ENCODE data around the gene TTC4.

Gene TTC4

DNA sequence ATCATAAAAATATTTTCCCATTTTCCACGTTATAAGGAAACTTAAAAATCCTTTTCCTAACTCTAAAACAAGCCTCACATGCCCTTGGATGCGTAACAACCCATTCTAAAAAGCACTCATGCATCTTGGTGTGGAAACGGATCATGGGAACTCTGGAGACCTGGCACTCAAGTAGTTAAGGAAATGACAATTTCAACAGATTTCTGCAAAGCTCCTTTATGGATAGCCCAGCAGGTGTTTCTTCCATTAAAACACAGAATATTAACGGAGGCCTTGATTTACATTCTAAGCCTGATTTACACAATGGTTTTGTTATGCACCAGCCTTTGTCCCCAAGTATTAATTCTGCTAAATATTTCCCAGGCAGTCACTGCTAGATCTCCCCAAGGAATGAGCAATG, 35.8 kb downstream of the TTC4 start:
- no peaks in the 10 kb centered on the region for H3K9me3 ChIP-seq (ENCODE audit: low read length)
- H3K27ac ChIP-seq (ENCODE audit: low read depth, low read length): no peak overlapping the region
- no peak overlapping the region for H3K9ac ChIP-seq (ENCODE audit: low read length)
- no peaks in the 10 kb centered on the region for H3K27me3 ChIP-seq (ENCODE audit: control insufficient read depth in 1 of 2, insufficient read depth in 2 of 2, low read length in 2 of 2)
- H3K4me3 ChIP-seq (ENCODE audit: low read depth in 1 of 2, low read length in 2 of 2): no peak overlapping the region
- H3K4me1 ChIP-seq (ENCODE audit: insufficient read depth, low read length): peaks cover 11% of the 10 kb centered on the region
- no peaks in the 10 kb centered on the region for H3K36me3 ChIP-seq (ENCODE audit: insufficient read depth, low read length)

DNA sequence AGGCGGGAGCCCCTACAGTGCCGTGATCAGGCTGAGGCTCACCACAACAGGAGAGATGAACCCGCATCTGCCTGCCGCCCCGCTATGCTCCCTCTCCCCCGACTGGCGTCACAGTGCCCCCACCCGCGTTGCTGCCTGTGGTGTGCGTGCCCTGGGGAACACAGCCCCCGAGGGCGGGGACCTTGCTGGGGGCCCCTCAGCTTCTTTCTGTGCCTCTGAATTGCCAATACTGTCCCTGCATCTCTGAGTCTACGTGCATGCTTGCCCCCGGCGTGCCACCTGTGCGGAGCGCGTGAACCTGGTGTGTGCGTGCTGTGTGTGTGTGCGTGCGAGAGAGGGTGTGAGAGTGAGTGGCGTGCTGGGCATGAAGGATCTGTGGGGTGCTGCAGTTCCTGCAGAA, 38.4 kb downstream of the TTC4 start:
- H3K4me3 ChIP-seq (ENCODE audit: low read depth in 1 of 2, low read length in 2 of 2): no peak overlapping the region
- H3K27ac ChIP-seq (ENCODE audit: low read depth, low read length): no peak overlapping the region
- H3K27me3 ChIP-seq (ENCODE audit: control insufficient read depth in 1 of 2, insufficient read depth in 2 of 2, low read length in 2 of 2): no peaks in the 10 kb centered on the region
- H3K36me3 ChIP-seq (ENCODE audit: insufficient read depth, low read length): peaks cover 19% of the 10 kb centered on the region
- no peaks in the 10 kb centered on the region for H3K9me3 ChIP-seq (ENCODE audit: low read length)
- H3K9ac ChIP-seq (ENCODE audit: low read length): no peak overlapping the region
- no peaks in the 10 kb centered on the region for H3K4me1 ChIP-seq (ENCODE audit: insufficient read depth, low read length)

DNA sequence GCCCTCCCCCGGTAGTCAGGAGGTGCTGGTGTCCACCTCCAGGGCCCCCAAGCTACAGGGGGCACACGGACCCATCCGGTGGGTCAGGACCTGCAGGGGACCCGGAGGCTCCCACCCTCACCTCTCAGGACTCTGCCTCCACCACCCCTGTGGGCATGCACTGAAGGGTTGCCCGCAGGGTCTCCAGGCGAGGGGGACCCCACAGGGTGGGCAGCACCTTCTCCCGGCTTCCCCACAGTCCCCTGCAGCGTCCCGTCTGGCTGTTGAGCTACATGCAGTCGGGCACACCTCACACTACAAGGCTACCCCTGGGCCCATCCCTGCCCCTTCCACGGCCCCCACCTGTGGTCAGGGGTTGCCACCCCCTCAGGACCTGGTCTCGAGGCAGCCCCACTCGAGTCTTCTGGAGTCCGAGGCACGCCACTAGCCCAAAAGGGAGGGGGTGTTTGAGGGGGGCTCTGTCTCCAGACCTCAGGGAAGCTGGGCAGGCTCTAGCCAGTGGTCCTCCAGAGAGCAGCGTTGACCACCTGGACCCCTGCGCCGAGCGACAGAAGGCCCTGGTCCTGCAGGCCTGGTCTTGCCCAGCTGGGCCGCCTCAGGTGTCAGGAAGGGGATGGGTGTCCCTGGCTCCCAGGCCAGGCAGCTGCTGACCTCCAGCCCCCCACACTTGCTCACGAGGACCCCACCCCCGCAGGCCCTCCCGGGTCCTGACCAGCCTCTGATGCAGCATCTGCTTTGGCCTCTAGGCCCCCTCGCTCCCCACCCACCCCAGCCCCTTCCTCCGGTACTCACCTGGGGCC, 39.0 kb downstream of the TTC4 start:
- no peaks in the 10 kb centered on the region for H3K27me3 ChIP-seq (ENCODE audit: control insufficient read depth in 1 of 2, insufficient read depth in 2 of 2, low read length in 2 of 2)
- H3K9me3 ChIP-seq (ENCODE audit: low read length): no peaks in the 10 kb centered on the region
- H3K36me3 ChIP-seq (ENCODE audit: insufficient read depth, low read length): peaks cover 19% of the 10 kb centered on the region
- no peaks in the 10 kb centered on the region for H3K4me1 ChIP-seq (ENCODE audit: insufficient read depth, low read length)
- H3K9ac ChIP-seq (ENCODE audit: low read length): no peak overlapping the region
- H3K27ac ChIP-seq (ENCODE audit: low read depth, low read length): no peak overlapping the region
- no peak overlapping the region for H3K4me3 ChIP-seq (ENCODE audit: low read depth in 1 of 2, low read length in 2 of 2)

DNA sequence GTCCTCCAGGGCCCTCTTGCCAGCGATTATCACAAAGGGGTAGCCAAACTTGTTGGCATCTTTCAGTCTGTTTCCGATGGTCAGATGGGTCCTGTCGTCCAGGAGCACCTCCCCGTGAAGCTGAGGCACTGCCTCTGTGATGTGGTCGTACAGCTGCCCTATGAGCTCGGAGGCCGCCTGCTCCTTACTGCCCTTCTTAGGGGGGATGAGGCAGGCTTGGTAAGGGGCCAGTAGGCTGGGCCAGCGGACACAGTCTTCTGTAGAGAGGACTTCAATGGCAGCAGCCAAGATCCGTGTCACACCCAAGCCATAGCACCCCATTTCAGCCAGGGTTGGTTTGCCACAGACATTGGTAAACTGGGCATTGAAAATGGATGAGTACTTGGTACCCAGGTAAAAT, 42.2 kb downstream of the TTC4 start:
- Histone ChIP-seq H3K27me3 (ENCODE audit: control insufficient read depth in 1 of 2, insufficient read depth in 2 of 2, low read length in 2 of 2) (no peaks in the 10 kb centered on the region), H3K4me1 (ENCODE audit: insufficient read depth, low read length) (peaks cover 2% of the 10 kb centered on the region), H3K27ac (ENCODE audit: low read depth, low read length) (no peak overlapping the region), H3K4me3 (ENCODE audit: low read depth in 1 of 2, low read length in 2 of 2) (no peak overlapping the region), H3K9me3 (ENCODE audit: low read length) (no peaks in the 10 kb centered on the region), H3K9ac (ENCODE audit: low read length) (no peak overlapping the region), H3K36me3 (ENCODE audit: insufficient read depth, low read length) (peaks cover 19% of the 10 kb centered on the region)

DNA sequence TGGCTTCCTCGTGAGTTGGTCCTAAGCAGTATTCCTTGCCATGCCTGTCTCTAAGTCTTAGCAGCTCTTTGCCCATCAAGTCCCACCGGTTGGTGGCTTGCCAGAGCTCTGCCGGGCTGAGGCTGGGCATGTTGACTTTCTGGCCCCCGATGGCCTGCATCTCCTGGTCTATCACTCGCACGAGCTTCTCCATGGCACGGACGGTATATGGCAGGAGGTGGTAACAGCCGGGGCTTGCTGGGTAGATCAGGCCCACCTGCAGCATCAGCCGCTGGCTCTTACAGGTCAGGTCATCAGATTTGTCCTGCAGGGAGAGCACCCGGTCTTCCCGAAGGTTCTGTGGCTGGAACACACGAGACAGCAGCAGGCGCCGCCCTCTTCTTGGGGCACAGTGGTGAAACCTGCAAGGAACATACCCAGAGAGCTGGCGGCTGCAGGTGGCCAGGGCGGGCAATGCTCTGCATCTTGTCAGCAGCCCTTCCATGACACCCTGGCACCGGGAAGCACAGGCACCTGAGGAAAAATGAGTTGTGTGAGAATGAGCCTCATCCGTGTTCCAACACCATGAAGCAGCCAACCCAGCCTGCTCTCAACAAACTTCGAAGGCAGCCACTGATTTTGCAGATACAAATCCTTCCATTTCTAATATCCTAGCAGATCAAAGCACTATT, 43.2 kb downstream of the TTC4 start:
- Histone ChIP-seq H3K4me3 (ENCODE audit: low read depth in 1 of 2, low read length in 2 of 2) (no peak overlapping the region), H3K27ac (ENCODE audit: low read depth, low read length) (no peak overlapping the region), H3K27me3 (ENCODE audit: control insufficient read depth in 1 of 2, insufficient read depth in 2 of 2, low read length in 2 of 2) (no peaks in the 10 kb centered on the region), H3K9ac (ENCODE audit: low read length) (no peak overlapping the region), H3K4me1 (ENCODE audit: insufficient read depth, low read length) (peaks cover 11% of the 10 kb centered on the region), H3K36me3 (ENCODE audit: insufficient read depth, low read length) (peaks cover 19% of the 10 kb centered on the region), H3K9me3 (ENCODE audit: low read length) (no peaks in the 10 kb centered on the region)

DNA sequence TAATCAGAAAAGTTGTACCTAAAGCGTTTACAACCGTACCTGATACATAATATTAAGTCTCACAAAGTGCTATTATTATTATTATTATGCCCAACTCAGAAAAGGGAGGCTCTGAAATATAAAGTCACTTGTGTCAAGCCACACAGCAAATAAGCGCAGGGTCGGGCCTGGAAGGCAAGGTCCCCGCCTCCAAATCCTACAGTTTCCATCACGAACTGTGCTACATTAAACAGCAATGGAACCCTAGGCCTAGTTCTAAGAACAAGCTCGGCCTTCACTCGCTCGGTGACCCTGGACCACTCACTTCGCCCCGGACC, 48.1 kb downstream of the TTC4 start:
- H3K9ac ChIP-seq (ENCODE audit: low read length): peak overlapping the region; percentile 77
- peak overlapping the region; percentile 47 for H3K27ac ChIP-seq (ENCODE audit: low read depth, low read length)
- H3K27me3 ChIP-seq (ENCODE audit: control insufficient read depth in 1 of 2, insufficient read depth in 2 of 2, low read length in 2 of 2): no peaks in the 10 kb centered on the region

DNA sequence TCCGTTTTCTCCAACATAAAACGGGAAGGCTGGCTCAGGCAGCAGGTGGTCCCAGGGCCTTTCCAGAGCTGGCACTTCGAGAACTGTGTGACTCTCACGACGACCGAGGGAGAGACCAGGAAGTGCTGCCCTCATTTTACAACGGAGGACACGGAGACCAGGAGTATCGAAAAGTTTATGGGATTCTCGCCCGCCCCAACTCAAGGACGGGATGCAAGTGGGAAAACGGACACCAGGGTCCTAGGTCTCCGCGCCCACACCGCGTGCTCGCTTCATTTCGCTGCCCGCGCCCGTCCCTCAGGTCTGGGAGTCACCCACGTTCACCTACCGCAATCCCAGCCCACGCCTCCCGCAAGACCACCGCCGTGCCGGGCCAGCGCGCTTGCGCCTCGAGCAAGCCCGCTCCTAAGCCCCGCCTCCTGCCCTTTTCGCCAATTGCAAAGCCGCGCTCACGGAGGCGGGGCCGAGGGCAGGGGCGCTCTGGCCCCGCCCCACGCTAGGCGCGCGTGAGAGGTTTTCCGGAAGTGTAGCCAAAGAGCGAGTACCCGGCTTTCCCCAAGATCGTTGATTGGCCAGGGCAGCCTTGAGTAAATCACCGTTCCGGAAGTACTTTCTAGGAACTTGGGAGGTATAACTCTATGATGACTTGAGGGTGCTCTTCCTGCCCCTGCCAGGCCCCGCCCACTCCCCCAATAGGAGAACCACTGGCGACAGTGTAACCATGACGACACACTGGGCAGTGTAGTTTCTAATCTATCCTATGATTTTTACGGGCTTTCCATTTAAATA, 48.7 kb downstream of the TTC4 start, which contains the start of gene PARS2:
Gene PARS2, minus strand, starts transcription at position 391 of the 789 bp plus-strand sequence. CDS start 5,362 bp downstream, outside the sequence.
- H3K36me3 ChIP-seq (ENCODE audit: insufficient read depth, low read length): no peaks in the 10 kb centered on the region
- H3K27ac ChIP-seq (ENCODE audit: low read depth, low read length): peak within 1 kb of the TSS; percentile 47
- no peaks in the 10 kb centered on the region for H3K9me3 ChIP-seq (ENCODE audit: low read length)
- H3K4me3 ChIP-seq (ENCODE audit: low read depth in 1 of 2, low read length in 2 of 2): peak within 1 kb of the TSS; percentile 48 to 98
- H3K27me3 ChIP-seq (ENCODE audit: control insufficient read depth in 1 of 2, insufficient read depth in 2 of 2, low read length in 2 of 2): no peaks in the 10 kb centered on the region
- H3K9ac ChIP-seq (ENCODE audit: low read length): peak within 1 kb of the TSS; percentile 77
- H3K4me1 ChIP-seq (ENCODE audit: insufficient read depth, low read length): peaks cover 12% of the 10 kb centered on the region

More for the DNA sequence above, 48.1 kb downstream of the TTC4 start:
- peak overlapping the region; percentile 48 to 98 for H3K4me3 ChIP-seq (ENCODE audit: low read depth in 1 of 2, low read length in 2 of 2)
- H3K9me3 ChIP-seq (ENCODE audit: low read length): no peaks in the 10 kb centered on the region
- H3K36me3 ChIP-seq (ENCODE audit: insufficient read depth, low read length): peaks cover 1% of the 10 kb centered on the region
- H3K4me1 ChIP-seq (ENCODE audit: insufficient read depth, low read length): peaks cover 12% of the 10 kb centered on the region

DNA sequence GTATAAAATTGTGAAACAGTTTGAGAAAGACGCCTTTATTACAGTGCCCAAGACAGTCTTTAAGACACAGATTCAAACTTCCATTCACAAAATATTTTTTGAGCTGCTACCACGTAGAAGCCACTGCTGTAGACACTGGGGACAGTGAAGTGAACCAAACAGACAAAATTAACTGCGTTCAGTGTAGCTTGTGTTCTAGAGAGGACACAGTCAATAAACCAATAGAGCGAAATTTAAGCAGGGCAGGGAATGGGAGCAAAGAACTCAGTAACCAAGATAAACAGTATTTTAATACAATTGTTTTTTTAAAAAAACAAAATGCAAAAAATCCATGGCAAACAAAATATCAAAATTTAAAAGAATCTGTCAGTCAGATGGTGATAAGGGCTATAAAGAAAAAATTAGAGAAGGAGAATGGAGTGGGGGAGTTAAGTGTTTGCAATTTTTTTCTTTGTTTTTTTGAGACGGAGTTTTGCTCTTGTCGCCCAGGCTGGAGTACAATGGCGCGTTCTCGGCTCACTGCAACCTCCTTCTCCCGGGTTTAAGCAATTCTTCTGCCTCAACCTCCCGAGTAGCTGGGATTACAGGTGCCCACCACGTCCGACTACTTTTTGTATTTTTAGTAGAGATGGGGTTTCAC, 49.4 kb downstream of the TTC4 start:
- H3K36me3 ChIP-seq (ENCODE audit: insufficient read depth, low read length): no peaks in the 10 kb centered on the region
- peak overlapping the region; percentile 37 to 98 for H3K4me3 ChIP-seq (ENCODE audit: low read depth in 1 of 2, low read length in 2 of 2)
- no peaks in the 10 kb centered on the region for H3K27me3 ChIP-seq (ENCODE audit: control insufficient read depth in 1 of 2, insufficient read depth in 2 of 2, low read length in 2 of 2)
- no peak overlapping the region for H3K9ac ChIP-seq (ENCODE audit: low read length)
- no peaks in the 10 kb centered on the region for H3K9me3 ChIP-seq (ENCODE audit: low read length)
- peaks cover 12% of the 10 kb centered on the region for H3K4me1 ChIP-seq (ENCODE audit: insufficient read depth, low read length)
- H3K27ac ChIP-seq (ENCODE audit: low read depth, low read length): no peak overlapping the region

DNA sequence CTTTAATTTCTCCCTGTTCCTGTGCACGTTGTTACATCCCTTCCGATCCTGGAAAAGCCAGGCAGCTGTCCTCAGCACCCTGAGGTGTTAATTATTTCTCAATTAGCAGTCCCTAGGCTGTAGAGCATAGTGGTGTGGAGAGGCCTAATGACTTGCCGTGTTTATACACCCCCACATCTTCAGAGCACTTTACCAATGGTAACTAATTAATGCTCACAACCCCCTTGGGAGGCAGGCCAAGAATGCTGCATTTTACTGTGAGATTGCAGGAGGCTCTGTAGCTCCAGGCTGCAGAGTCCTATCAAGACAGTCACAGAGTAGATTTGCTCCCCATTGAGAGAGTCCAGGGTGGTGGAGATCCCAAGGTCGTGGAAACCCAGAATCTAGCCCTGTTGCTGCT, 51.1 kb downstream of the TTC4 start:
- Histone ChIP-seq H3K27ac (ENCODE audit: low read depth, low read length) (no peak overlapping the region), H3K4me3 (ENCODE audit: low read depth in 1 of 2, low read length in 2 of 2) (no peak overlapping the region), H3K27me3 (ENCODE audit: control insufficient read depth in 1 of 2, insufficient read depth in 2 of 2, low read length in 2 of 2) (no peaks in the 10 kb centered on the region), H3K36me3 (ENCODE audit: insufficient read depth, low read length) (no peaks in the 10 kb centered on the region), H3K9me3 (ENCODE audit: low read length) (no peaks in the 10 kb centered on the region), H3K9ac (ENCODE audit: low read length) (no peak overlapping the region), H3K4me1 (ENCODE audit: insufficient read depth, low read length) (peaks cover 12% of the 10 kb centered on the region)

DNA sequence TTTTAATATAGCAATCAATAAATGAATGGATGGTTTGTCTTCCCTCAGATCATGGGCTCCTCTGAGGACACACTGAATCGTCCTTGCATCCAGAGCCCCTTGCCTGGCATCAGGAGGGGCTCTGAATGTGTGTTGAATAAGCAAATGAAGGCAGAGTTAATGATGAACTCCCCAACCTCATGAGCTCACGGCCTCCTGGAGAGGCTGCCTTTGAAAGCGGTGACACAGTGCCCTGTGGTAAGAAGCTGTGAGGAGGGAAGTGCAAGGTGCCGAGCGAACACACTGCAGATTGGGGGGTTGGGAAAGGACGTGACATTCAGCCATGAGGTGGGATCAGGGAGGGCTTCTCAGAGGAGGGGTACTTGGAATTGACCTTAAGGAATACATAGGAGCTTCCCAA, 51.9 kb downstream of the TTC4 start:
- H3K36me3 ChIP-seq (ENCODE audit: insufficient read depth, low read length): no peaks in the 10 kb centered on the region
- H3K27me3 ChIP-seq (ENCODE audit: control insufficient read depth in 1 of 2, insufficient read depth in 2 of 2, low read length in 2 of 2): no peaks in the 10 kb centered on the region
- peaks cover 12% of the 10 kb centered on the region for H3K4me1 ChIP-seq (ENCODE audit: insufficient read depth, low read length)
- no peaks in the 10 kb centered on the region for H3K9me3 ChIP-seq (ENCODE audit: low read length)
- no peak overlapping the region for H3K9ac ChIP-seq (ENCODE audit: low read length)
- no peak overlapping the region for H3K27ac ChIP-seq (ENCODE audit: low read depth, low read length)
- H3K4me3 ChIP-seq (ENCODE audit: low read depth in 1 of 2, low read length in 2 of 2): no peak overlapping the region

DNA sequence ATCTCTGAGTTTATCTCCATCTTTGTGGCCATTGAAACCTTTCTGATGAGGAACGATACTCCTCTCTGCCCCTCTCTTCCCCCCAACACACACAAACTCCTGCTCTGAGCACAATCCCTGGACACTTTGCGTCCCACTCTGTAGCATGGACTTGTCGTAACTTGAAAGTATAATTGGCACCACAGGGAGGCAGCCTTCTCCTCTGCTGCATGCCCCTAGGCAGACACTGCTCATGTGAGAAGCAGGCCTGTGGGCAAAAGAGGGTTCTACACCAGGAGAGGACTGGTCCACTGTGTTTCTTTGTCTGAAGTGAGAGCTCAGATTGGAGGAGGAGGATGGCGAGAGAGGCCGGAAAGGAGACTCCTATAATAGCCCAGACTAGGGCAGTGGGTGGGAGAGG, 52.4 kb downstream of the TTC4 start:
- Histone ChIP-seq H3K4me3 (ENCODE audit: low read depth in 1 of 2, low read length in 2 of 2) (no peak overlapping the region), H3K27me3 (ENCODE audit: control insufficient read depth in 1 of 2, insufficient read depth in 2 of 2, low read length in 2 of 2) (no peaks in the 10 kb centered on the region), H3K4me1 (ENCODE audit: insufficient read depth, low read length) (peaks cover 8% of the 10 kb centered on the region)

More for the DNA sequence above, 52.4 kb downstream of the TTC4 start:
- Histone ChIP-seq H3K36me3 (ENCODE audit: insufficient read depth, low read length) (no peaks in the 10 kb centered on the region), H3K27ac (ENCODE audit: low read depth, low read length) (no peak overlapping the region), H3K9me3 (ENCODE audit: low read length) (no peaks in the 10 kb centered on the region), H3K9ac (ENCODE audit: low read length) (no peak overlapping the region)
